ENCODE results near the gene CRHR1.

CRHR1 gene

GRCh38 chr17:45847747-45848146 is 63.6 kb downstream of the CRHR1 start:
- TF ChIP-seq TAF1 (IDR thresholded peaks at IDR 0.05; ENCODE audit: borderline replicate concordance, insufficient read depth, low read length), result no peak
- TF ChIP-seq POLR2AphosphoS5 (IDR thresholded peaks at IDR 0.05; ENCODE audit: low read depth, low read length), result no peak
- no peak for TF ChIP-seq FOXP2 (optimal IDR thresholded peaks at IDR 0.05; ENCODE audit: borderline replicate concordance, extremely low read depth, extremely low read length, insufficient read depth)
- no peak for TF ChIP-seq REST (IDR thresholded peaks at IDR 0.05; ENCODE audit: insufficient read depth in 1 of 2, low read depth in 2 of 2, low read length in 2 of 2)
- TF ChIP-seq SIN3A (IDR thresholded peaks at IDR 0.05; ENCODE audit: borderline replicate concordance, insufficient read depth, low read length), result no peak

- TF ChIP-seq TAF1 (IDR thresholded peaks at IDR 0.05; ENCODE audit: borderline replicate concordance, insufficient read depth, low read length) (no peak), REST (IDR thresholded peaks at IDR 0.05; ENCODE audit: insufficient read depth in 1 of 2, low read depth in 2 of 2, low read length in 2 of 2) (no peak), FOXP2 (optimal IDR thresholded peaks at IDR 0.05; ENCODE audit: borderline replicate concordance, extremely low read depth, extremely low read length, insufficient read depth) (no peak), SIN3A (IDR thresholded peaks at IDR 0.05; ENCODE audit: borderline replicate concordance, insufficient read depth, low read length) (no peak), POLR2AphosphoS5 (IDR thresholded peaks at IDR 0.05; ENCODE audit: low read depth, low read length) (no peak)
Measured at GRCh38 chr17:45848405-45848804, 64.3 kb downstream of the CRHR1 start.

- TF ChIP-seq TAF1 (IDR thresholded peaks at IDR 0.05; ENCODE audit: borderline replicate concordance, insufficient read depth, low read length) (no peak), SIN3A (IDR thresholded peaks at IDR 0.05; ENCODE audit: borderline replicate concordance, insufficient read depth, low read length) (no peak), POLR2AphosphoS5 (IDR thresholded peaks at IDR 0.05; ENCODE audit: low read depth, low read length) (no peak), REST (IDR thresholded peaks at IDR 0.05; ENCODE audit: insufficient read depth in 1 of 2, low read depth in 2 of 2, low read length in 2 of 2) (no peak)
Measured at GRCh38 chr17:45848868-45849535, 64.9 kb downstream of the CRHR1 start.

GRCh38 chr17:45849536-45849990 is 65.4 kb downstream of the CRHR1 start:
- TF ChIP-seq POLR2AphosphoS5 (IDR thresholded peaks at IDR 0.05; ENCODE audit: low read depth, low read length), result no peak

GRCh38 chr17:45850011-45850410 is 65.9 kb downstream of the CRHR1 start:
- TF ChIP-seq TAF1 (IDR thresholded peaks at IDR 0.05; ENCODE audit: borderline replicate concordance, insufficient read depth, low read length) (no peak), SIN3A (IDR thresholded peaks at IDR 0.05; ENCODE audit: borderline replicate concordance, insufficient read depth, low read length) (no peak), POLR2AphosphoS5 (IDR thresholded peaks at IDR 0.05; ENCODE audit: low read depth, low read length) (no peak), REST (IDR thresholded peaks at IDR 0.05; ENCODE audit: insufficient read depth in 1 of 2, low read depth in 2 of 2, low read length in 2 of 2) (no peak), FOXP2 (optimal IDR thresholded peaks at IDR 0.05; ENCODE audit: borderline replicate concordance, extremely low read depth, extremely low read length, insufficient read depth) (no peak)

Data from PFSK-1 (cell line).